PC-9 (cell line): ENCODE measurements around the gene ZNF618.

ENCODE experiments used
- CTCF ChIP-seq: fragments of 200-600 bp; sonication (generic); conservative IDR thresholded peaks from 2 replicates; pipeline ENCODE4 v1.6.1; 2017; ENCODE audit warnings: mixed run types, antibody characterized with exemption, mild to moderate bottlenecking, moderate library complexity
- EZH2 ChIP-seq: fragments of 200-600 bp; sonication (generic); IDR thresholded peaks from 2 replicates; pipeline ENCODE4 v1.8.0; 2017; ENCODE audit warnings: antibody characterized with exemption, low read depth

GRCh38 chr9:114076237-114077161 is 200.4 kb downstream of the ZNF618 start:
- TF ChIP-seq EZH2 (no peak), CTCF (no peak)
